Measurements from ENCODE around the gene NRP2. TPM values are rescaled to one million over a fixed set of nuclear protein-coding genes. Genes with fewer than 3 reads are reported as not detected.

NRP2 gene
- total RNA-seq, 1 experiment from 2014 or later, result 1.2 TPM

DNA sequence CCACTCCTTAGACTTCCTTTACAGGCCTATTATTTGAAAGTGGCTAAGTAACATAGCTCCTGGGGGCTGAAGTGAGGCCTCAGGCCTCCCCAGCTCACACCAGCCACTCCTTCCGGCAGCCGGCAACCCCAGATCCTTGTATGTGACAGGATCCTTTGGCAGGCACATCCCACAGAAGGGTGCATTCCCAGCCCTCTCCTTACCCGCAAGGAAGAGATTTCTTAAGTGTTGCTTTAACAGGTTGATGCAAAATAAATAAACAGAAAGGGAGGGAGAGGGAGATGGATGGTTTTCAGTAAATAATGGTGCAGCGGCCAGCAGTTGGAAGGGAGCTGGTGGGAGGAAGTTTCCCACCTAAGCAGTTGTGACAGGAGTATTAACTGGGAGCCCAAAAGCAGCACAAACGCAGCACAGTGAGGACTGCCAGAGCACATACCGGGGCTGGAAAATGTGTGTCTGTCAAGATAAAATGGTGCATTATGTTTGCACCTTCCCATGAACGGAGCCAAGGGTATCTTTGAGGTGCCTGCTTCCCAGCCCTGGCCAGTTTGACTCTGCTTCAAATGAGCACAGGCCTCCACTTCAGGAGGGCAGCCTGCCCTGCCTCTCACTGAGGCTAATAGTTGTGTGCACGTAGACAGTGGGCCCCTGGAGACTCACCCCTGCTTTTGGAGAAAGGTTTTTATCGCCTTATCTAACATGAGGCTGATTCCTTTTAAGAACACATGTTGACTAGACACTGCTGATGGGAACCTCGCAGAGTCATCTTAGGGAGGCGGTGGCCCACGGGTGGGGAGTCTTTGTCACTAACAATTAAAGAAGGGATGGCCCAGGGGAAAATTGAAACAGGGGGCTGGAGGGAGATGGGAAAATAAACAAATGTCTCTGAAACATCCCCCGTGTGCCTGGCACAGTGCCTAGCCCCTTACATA lies 32.8 kb downstream of the NRP2 start:
- no peaks in the 10 kb centered on the region for H3K36me3 ChIP-seq (ENCODE audit: control insufficient read depth in 1 of 2, insufficient read depth in 2 of 2, low read length in 2 of 2)
- ChIA-PET POLR2A (no interaction called here), RAD21 (ENCODE audit: low non-redundant PET in 1 of 2, low total read pairs in 2 of 2, uncharacterized antibody in 2 of 2, unreplicated experiment in 2 of 2) (no interaction called here), CTCF (no interaction called here)
- ATAC-seq, result no peak
- H2AFZ ChIP-seq (ENCODE audit: low read depth, low read length, poor library complexity, severe bottlenecking), result no peak overlapping the region
- no peak overlapping the region for H3K4me3 ChIP-seq (replicated peaks in 1 of 2; ENCODE audit: low read depth in 1 of 2, low read length in 2 of 2)
- intact Hi-C loops (cut with micrococcal nuclease), result no loop called here
- peaks cover 0 to 5% of the 10 kb centered on the region in 2 experiments; a peak in 1 of 4 replicates for H3K4me1 ChIP-seq (ENCODE audit: control insufficient read depth in 1 of 2, insufficient read depth in 2 of 2, low read length in 2 of 2)
- H4K20me1 ChIP-seq (ENCODE audit: insufficient read depth), result no peaks in the 10 kb centered on the region
- no peaks in the 10 kb centered on the region for H3K9me3 ChIP-seq (ENCODE audit: control insufficient read depth in 1 of 2, insufficient read depth in 1 of 2, low read depth in 1 of 2, low read length in 2 of 2)
- no peaks in the 10 kb centered on the region for H3K79me2 ChIP-seq (ENCODE audit: insufficient read depth, low read length)
- H3K27me3 ChIP-seq (ENCODE audit: insufficient read depth, low read length), result peaks cover 7% of the 10 kb centered on the region; the same call in 1 of the 2 replicates
- TF ChIP-seq YY1 (IDR thresholded peaks at IDR 0.05; ENCODE audit: extremely low read depth, insufficient replicate concordance, low read depth, low read length), result no peak
- no peak for TF ChIP-seq SIN3A (IDR thresholded peaks at IDR 0.05; ENCODE audit: low read depth)
- no peak for TF ChIP-seq RAD21 (IDR thresholded peaks at IDR 0.05; ENCODE audit: low read depth)
- no peak for TF ChIP-seq ZNF274 (IDR thresholded peaks at IDR 0.05; ENCODE audit: low read depth, low read length)
- no peak for TF ChIP-seq FOSL1 (IDR thresholded peaks at IDR 0.05; ENCODE audit: low read depth)
- no peak for TF ChIP-seq ELF1 (IDR thresholded peaks at IDR 0.05; ENCODE audit: borderline replicate concordance, low read depth)
- TF ChIP-seq CTCF (IDR thresholded peaks at IDR 0.05 in 2 of 3, conservative IDR thresholded peaks at IDR 0.05 in 1 of 3; ENCODE audit: borderline replicate concordance in 1 of 3, insufficient read depth in 1 of 3, low read depth in 2 of 3, low read length in 2 of 3), result no peak
- no peak for TF ChIP-seq ZFX (IDR thresholded peaks at IDR 0.05)
- H3K4me2 ChIP-seq (ENCODE audit: low read length), result no peak overlapping the region
- no peak overlapping the region for H3K27ac ChIP-seq (ENCODE audit: low read depth, low read length)
- no peak overlapping the region for H3K9ac ChIP-seq (ENCODE audit: low read length)
- no TSS peak for BruUV-seq (replicated peaks)
- DNase-seq (ENCODE audit: low read depth, low spot score), result no peak
- H3K9me2 ChIP-seq (ENCODE audit: insufficient read depth), result no peaks in the 10 kb centered on the region

Measured in HCT116 (cell line).